ENCODE data around the gene CYB5D1. TPM values are rescaled to one million over a fixed set of nuclear protein-coding genes. Genes with fewer than 3 reads are reported as not detected.

The CYB5D1 gene
- polyA plus RNA-seq, 1 donor (not counting 4 experiments of a cell fraction or from before 2014, with no cell fraction given) = 14.8 TPM

DNA sequence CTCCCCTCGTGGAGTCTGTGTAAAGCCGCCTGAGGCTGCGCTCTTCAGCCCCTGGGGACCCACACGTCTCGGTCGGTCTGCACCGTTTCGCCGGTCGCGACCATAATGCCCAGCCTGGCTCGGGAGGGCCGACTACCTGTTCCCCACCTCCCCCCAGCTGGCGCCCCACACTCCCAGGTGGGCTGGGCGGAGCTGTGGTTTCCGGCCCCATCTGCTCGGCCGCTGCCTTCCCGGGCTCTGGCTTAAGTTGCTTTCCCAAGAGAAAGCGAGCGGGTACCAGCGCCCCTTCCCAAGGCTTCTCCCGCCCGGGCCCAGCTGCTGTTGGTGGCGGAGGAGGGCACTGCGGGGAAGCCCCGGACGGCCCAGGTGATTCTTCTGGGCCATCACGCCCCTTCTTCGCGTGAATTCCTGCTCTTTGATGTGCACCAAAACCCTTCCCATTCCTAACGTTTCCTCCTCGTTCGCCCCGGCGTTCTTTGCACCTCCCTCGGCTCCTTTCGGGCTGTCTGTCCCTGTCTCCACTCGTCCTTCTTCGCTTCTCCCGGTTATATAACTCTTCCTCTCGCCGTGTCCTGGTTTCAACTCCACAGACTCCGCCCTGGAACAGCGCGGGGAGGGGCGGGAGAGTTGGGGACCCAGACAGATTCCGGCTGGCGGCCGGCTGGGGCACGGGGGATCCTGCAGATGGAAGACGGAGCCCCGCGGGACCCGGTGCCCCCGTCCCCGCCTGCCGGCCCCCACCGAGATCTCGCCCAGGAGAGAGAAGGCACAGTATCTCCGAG, 21.8 kb upstream of the CYB5D1 start:
- H3K4me2 ChIP-seq (ENCODE audit: control insufficient read depth, extremely low read depth, insufficient read depth, low read depth, low read length) = peak overlapping the region; percentile 85
- H3K27ac ChIP-seq (ENCODE audit: control insufficient read depth, insufficient read depth, low read length) = peak overlapping the region; percentile 93
- no peaks in the 10 kb centered on the region for H3K27me3 ChIP-seq (ENCODE audit: control insufficient read depth, extremely low read depth, insufficient read depth, low read length)
- DNase-seq (ENCODE audit: low read depth, low spot score) = no peak
- H3K79me2 ChIP-seq (ENCODE audit: control insufficient read depth, insufficient read depth, low read length) = peaks cover 7% of the 10 kb centered on the region
- no peaks in the 10 kb centered on the region for H3K9me1 ChIP-seq (ENCODE audit: control insufficient read depth, extremely low read depth, insufficient read depth, low read length)
- peaks cover 42% of the 10 kb centered on the region for H3K4me1 ChIP-seq (ENCODE audit: control insufficient read depth, extremely low read depth, insufficient read depth, low read length)
- no peaks in the 10 kb centered on the region for H3K9me3 ChIP-seq (ENCODE audit: control insufficient read depth, low read depth, low read length)
- dilution Hi-C loops (cut with MboI; ENCODE audit: extremely low pct_ligation_motif_present, low sequenced_read_pairs) = no loop called here
- no peak for FAIRE-seq
- no peaks in the 10 kb centered on the region for H4K20me1 ChIP-seq (ENCODE audit: control insufficient read depth, extremely low read depth, insufficient read depth, low read length)
- H2AFZ ChIP-seq (ENCODE audit: control insufficient read depth, low read length) = peak overlapping the region; percentile 32
- peak overlapping the region; percentile 97 for H3K9ac ChIP-seq (ENCODE audit: control insufficient read depth, extremely low read depth, insufficient read depth, low read length)
- peaks cover 5 to 8% of the 10 kb centered on the region in 2 experiments for H3K36me3 ChIP-seq (ENCODE audit: control insufficient read depth in 2 of 2, extremely low read depth in 1 of 2, insufficient read depth in 2 of 2, low read length in 2 of 2)
- TF ChIP-seq CTCF (optimal IDR thresholded peaks at IDR 0.05 in 1 of 3, IDR thresholded peaks at IDR 0.05 in 1 of 3, conservative IDR thresholded peaks at IDR 0.05 in 1 of 3; ENCODE audit: extremely low read depth in 1 of 3, insufficient read depth in 2 of 3, low read length in 3 of 3) (no peak), EZH2 (IDR thresholded peaks at IDR 0.05; ENCODE audit: low read length) (no peak)
- peak overlapping the region; percentile 67 to 79 (median 78) for H3K4me3 ChIP-seq (ENCODE audit: control insufficient read depth in 2 of 3, extremely low read depth in 1 of 3, insufficient read depth in 2 of 3, low read depth in 1 of 3, low read length in 3 of 3)

DNA sequence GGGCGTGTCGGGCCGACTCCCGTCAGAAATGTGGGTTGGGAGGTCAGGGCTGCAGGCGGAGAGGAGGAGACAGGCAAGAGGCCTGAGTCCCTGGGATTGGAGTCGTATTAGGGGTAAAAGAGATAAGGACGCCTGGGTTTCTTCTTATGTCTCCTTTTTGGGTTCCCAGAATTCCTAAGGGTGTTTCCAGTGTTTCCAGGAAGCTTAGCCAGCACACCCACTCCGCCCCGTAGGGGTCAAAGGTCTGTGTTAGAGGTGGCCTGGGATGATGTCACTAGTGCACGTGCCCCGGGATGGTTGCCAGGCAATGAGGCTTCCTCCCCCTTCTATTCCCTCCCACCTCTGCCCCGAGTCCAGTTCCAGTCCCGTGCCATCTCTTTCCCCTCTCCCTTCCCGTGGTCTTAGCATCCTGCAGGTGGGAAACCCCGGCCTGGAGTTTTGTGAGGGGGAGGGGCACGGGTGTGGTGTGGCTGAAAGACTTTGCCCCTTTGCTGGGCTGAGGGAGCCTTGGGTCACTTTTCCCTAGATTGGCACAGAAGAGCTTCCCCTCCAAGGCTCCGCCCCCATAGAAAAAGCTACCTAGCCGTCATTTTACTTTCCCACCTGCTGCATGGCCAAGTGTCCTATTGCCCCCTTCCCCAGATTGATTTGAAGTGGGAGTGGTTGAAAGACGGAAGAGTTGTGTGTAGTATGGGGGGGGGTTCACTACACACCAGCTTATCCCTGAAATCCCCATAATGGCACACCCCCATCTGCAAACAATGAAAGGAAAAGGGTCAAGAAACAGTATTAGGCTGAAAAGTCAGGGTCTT, 21.0 kb upstream of the CYB5D1 start:
- Histone ChIP-seq H4K20me1 (ENCODE audit: control insufficient read depth, extremely low read depth, insufficient read depth, low read length) (no peaks in the 10 kb centered on the region), H3K79me2 (ENCODE audit: control insufficient read depth, insufficient read depth, low read length) (peaks cover 7% of the 10 kb centered on the region), H3K27ac (ENCODE audit: control insufficient read depth, insufficient read depth, low read length) (peak overlapping the region; percentile 93), H3K9me1 (ENCODE audit: control insufficient read depth, extremely low read depth, insufficient read depth, low read length) (no peaks in the 10 kb centered on the region), H3K27me3 (ENCODE audit: control insufficient read depth, extremely low read depth, insufficient read depth, low read length) (no peaks in the 10 kb centered on the region), H3K36me3 (ENCODE audit: control insufficient read depth in 2 of 2, extremely low read depth in 1 of 2, insufficient read depth in 2 of 2, low read length in 2 of 2) (peaks cover 5 to 8% of the 10 kb centered on the region in 2 experiments), H3K4me1 (ENCODE audit: control insufficient read depth, extremely low read depth, insufficient read depth, low read length) (peaks cover 47% of the 10 kb centered on the region), H3K4me2 (ENCODE audit: control insufficient read depth, extremely low read depth, insufficient read depth, low read depth, low read length) (peak overlapping the region; percentile 85), H3K9ac (ENCODE audit: control insufficient read depth, extremely low read depth, insufficient read depth, low read length) (peak overlapping the region; percentile 97), H2AFZ (ENCODE audit: control insufficient read depth, low read length) (no peak overlapping the region), H3K9me3 (ENCODE audit: control insufficient read depth, low read depth, low read length) (no peaks in the 10 kb centered on the region), H3K4me3 (ENCODE audit: control insufficient read depth in 2 of 3, extremely low read depth in 1 of 3, insufficient read depth in 2 of 3, low read depth in 1 of 3, low read length in 3 of 3) (peak overlapping the region; percentile 67 to 79 (median 78))
- DNase-seq (ENCODE audit: low read depth, low spot score) (no peak), FAIRE-seq (peak; percentile 82)
- dilution Hi-C loops (cut with MboI; ENCODE audit: extremely low pct_ligation_motif_present, low sequenced_read_pairs) = no loop called here
- TF ChIP-seq CTCF (optimal IDR thresholded peaks at IDR 0.05 in 1 of 3, IDR thresholded peaks at IDR 0.05 in 1 of 3, conservative IDR thresholded peaks at IDR 0.05 in 1 of 3; ENCODE audit: extremely low read depth in 1 of 3, insufficient read depth in 2 of 3, low read length in 3 of 3) (no peak), EZH2 (IDR thresholded peaks at IDR 0.05; ENCODE audit: low read length) (no peak)
